ENCODE measurements around the gene ATAD3A. TPM values are rescaled to one million over a fixed set of nuclear protein-coding genes. Genes with fewer than 3 reads are reported as not detected.
"Not testable (repeated sequence)": the region's sequence is repeated elsewhere in the genome, so short reads cannot be mapped to it uniquely, and the experiment has no call there.

The ATAD3A gene
- total RNA-seq, 1 donor from 2014 or later: 28.7 TPM

- H3K4me3 ChIP-seq (ENCODE audit: low read depth, low read length): no peak overlapping the region
- H3K36me3 ChIP-seq (ENCODE audit: control insufficient read depth, insufficient read depth, low read length): peaks cover 19% of the 10 kb centered on the region
- no peak for TF ChIP-seq CTCF (IDR thresholded peaks at IDR 0.05; ENCODE audit: insufficient read depth, low read length, severe bottlenecking)
- DNase-seq (ENCODE audit: low read depth): no peak
- no peaks in the 10 kb centered on the region for H3K27me3 ChIP-seq (ENCODE audit: control insufficient read depth, insufficient read depth, low read length)
- FAIRE-seq: no peak
These were observed 15.3 kb downstream of the ATAD3A start for GRCh38 chr1:1527092-1527816.

- TF ChIP-seq CTCF (IDR thresholded peaks at IDR 0.05; ENCODE audit: insufficient read depth, low read length, severe bottlenecking): no peak
- H3K36me3 ChIP-seq (ENCODE audit: control insufficient read depth, insufficient read depth, low read length): peaks cover 19% of the 10 kb centered on the region
- FAIRE-seq: no peak
- no peak for DNase-seq (ENCODE audit: low read depth)
- H3K4me3 ChIP-seq (ENCODE audit: low read depth, low read length): no peak overlapping the region
- no peaks in the 10 kb centered on the region for H3K27me3 ChIP-seq (ENCODE audit: control insufficient read depth, insufficient read depth, low read length)
These were observed 16.6 kb downstream of the ATAD3A start for GRCh38 chr1:1528301-1529267.

GRCh38 chr1:1529321-1529720 is 17.4 kb downstream of the ATAD3A start:
- DNase-seq (ENCODE audit: low read depth) (no peak), FAIRE-seq (peak; percentile 89)
- no peak for TF ChIP-seq CTCF (IDR thresholded peaks at IDR 0.05; ENCODE audit: insufficient read depth, low read length, severe bottlenecking)
- Histone ChIP-seq H3K36me3 (ENCODE audit: control insufficient read depth, insufficient read depth, low read length) (peaks cover 19% of the 10 kb centered on the region), H3K27me3 (ENCODE audit: control insufficient read depth, insufficient read depth, low read length) (no peaks in the 10 kb centered on the region), H3K4me3 (ENCODE audit: low read depth, low read length) (no peak overlapping the region)

- Histone ChIP-seq H3K4me3 (ENCODE audit: low read depth, low read length) (no peak overlapping the region), H3K36me3 (ENCODE audit: control insufficient read depth, insufficient read depth, low read length) (peaks cover 19% of the 10 kb centered on the region), H3K27me3 (ENCODE audit: control insufficient read depth, insufficient read depth, low read length) (no peaks in the 10 kb centered on the region)
- no peak for TF ChIP-seq CTCF (IDR thresholded peaks at IDR 0.05; ENCODE audit: insufficient read depth, low read length, severe bottlenecking)
- FAIRE-seq: no peak
- DNase-seq (ENCODE audit: low read depth): no peak
These were observed 18.0 kb downstream of the ATAD3A start for GRCh38 chr1:1529936-1530335.

GRCh38 chr1:1531947-1532346 is 20.0 kb downstream of the ATAD3A start:
- Histone ChIP-seq H3K36me3 (ENCODE audit: control insufficient read depth, insufficient read depth, low read length) (peaks cover 16% of the 10 kb centered on the region), H3K27me3 (ENCODE audit: control insufficient read depth, insufficient read depth, low read length) (no peaks in the 10 kb centered on the region), H3K4me3 (ENCODE audit: low read depth, low read length) (no peak overlapping the region)
- DNase-seq (ENCODE audit: low read depth): no peak
- peak; percentile 91 for FAIRE-seq
- no peak for TF ChIP-seq CTCF (IDR thresholded peaks at IDR 0.05; ENCODE audit: insufficient read depth, low read length, severe bottlenecking)

- H3K27me3 ChIP-seq (ENCODE audit: control insufficient read depth, insufficient read depth, low read length); FAIRE-seq; H3K4me3 ChIP-seq (ENCODE audit: low read depth, low read length); H3K36me3 ChIP-seq (ENCODE audit: control insufficient read depth, insufficient read depth, low read length); DNase-seq (ENCODE audit: low read depth): not testable (repeated sequence)
These were observed 21.4 kb downstream of the ATAD3A start for GRCh38 chr1:1533176-1533893.

- H3K36me3 ChIP-seq (ENCODE audit: control insufficient read depth, insufficient read depth, low read length); H3K27me3 ChIP-seq (ENCODE audit: control insufficient read depth, insufficient read depth, low read length); FAIRE-seq; H3K4me3 ChIP-seq (ENCODE audit: low read depth, low read length); DNase-seq (ENCODE audit: low read depth): not testable (repeated sequence)
These were observed 21.9 kb downstream of the ATAD3A start for GRCh38 chr1:1533894-1534291.
